Progenitor cell of endocrine pancreas (in vitro differentiated cells): ENCODE data around the gene BTRC. TPM values are rescaled to one million over a fixed set of nuclear protein-coding genes. Genes with fewer than 3 reads are reported as not detected.
"Not testable (repeated sequence)": the region's sequence is repeated elsewhere in the genome, so short reads cannot be mapped to it uniquely, and the experiment has no call there.

Experiments
- DNase-seq: peaks from one replicate; pipeline ENCODE4 v3.0.0; 2021; ENCODE audit warnings: low spot score; ENCODE audit not compliant: unreplicated experiment
- H3K27ac Mint-ChIP-seq: 2 replicates; pipeline ENCODE4 v1.8.0; 2021; ENCODE audit warnings: mild to moderate bottlenecking, moderate library complexity, mixed read lengths
- H3K27me3 Mint-ChIP-seq: 2 replicates; pipeline ENCODE4 v1.8.0; 2021; ENCODE audit warnings: mixed read lengths
- H3K36me3 Mint-ChIP-seq: 2 replicates; pipeline ENCODE4 v1.8.0; 2022; ENCODE audit warnings: mixed read lengths; ENCODE audit not compliant: insufficient read depth
- H3K4me1 Mint-ChIP-seq: 2 replicates; pipeline ENCODE4 v1.8.0; 2021; ENCODE audit warnings: low read depth, mixed read lengths
- H3K4me3 Mint-ChIP-seq: 2 replicates; pipeline ENCODE4 v1.8.0; 2021; ENCODE audit warnings: low read depth, mild to moderate bottlenecking, moderate library complexity, mixed read lengths
- H3K9me3 Mint-ChIP-seq: 2 replicates; pipeline ENCODE4 v1.8.0; 2021; ENCODE audit warnings: low read depth, mixed read lengths
- CTCF ChIP-seq: fragments of 200-600 bp; sonication (generic); IDR thresholded peaks from one replicate; pipeline ENCODE4 v1.5.0; 2021; ENCODE audit warnings: antibody characterized with exemption, mild to moderate bottlenecking; ENCODE audit not compliant: unreplicated experiment
- total RNA-seq: library from RNA; stranded (reverse); gene quantifications from 2 replicates; pipeline ENCODE4 v1.2.1, GENCODE V29; 2021

Gene BTRC
- total RNA-seq, 1 donor from 2014 or later, result 46.5 TPM

DNA sequence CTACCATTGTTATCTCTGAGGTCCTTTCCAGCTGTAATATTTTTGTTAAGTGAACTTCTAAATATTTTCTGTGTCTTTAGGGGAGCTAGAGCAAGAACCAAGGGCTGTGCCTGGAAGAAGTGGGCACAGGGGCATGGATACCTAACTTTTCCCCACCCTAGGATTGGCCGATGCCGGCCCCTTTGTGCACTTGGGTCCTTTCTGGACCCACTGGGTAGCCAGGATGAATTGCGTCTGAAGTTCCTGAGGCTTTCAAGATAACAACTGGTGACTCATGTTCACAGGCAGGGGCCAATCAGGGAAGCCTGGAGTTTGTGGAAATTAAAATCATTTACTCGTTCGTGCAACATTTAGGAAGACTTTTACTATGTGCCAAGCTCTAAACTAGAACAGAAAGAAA is 234.9 kb downstream of the BTRC start:
- Mint-ChIP-seq H3K4me1 (peaks cover 15% of the 10 kb centered on the region), H3K27ac (no peak overlapping the region), H3K36me3 (peaks cover 2% of the 10 kb centered on the region), H3K4me3 (peak overlapping the region; percentile 93), H3K9me3 (no peaks in the 10 kb centered on the region), H3K27me3 (no peaks in the 10 kb centered on the region)
- TF ChIP-seq CTCF, result no peak
- no peak for DNase-seq

DNA sequence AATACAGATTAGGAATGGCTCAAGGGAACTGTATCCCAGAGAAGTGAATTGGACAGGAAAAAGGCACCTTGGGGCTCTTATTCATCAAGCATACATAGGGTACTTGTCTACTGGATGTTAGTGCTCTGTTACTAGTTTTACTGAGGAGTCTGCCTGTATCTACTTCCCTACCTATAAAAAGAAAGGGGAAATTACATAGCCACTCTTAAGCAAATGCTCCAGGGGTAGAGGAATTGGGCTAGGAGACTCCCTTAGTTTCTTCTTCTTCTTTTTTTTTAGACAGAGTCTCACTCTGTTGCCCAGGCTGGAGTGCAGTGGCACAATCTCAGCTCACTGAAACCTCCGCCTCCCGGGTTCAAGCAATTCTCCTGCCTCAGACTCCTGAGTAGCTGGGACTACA is 239.4 kb downstream of the BTRC start:
- not testable (repeated sequence) for H3K4me3 Mint-ChIP-seq, H3K27me3 Mint-ChIP-seq

DNA sequence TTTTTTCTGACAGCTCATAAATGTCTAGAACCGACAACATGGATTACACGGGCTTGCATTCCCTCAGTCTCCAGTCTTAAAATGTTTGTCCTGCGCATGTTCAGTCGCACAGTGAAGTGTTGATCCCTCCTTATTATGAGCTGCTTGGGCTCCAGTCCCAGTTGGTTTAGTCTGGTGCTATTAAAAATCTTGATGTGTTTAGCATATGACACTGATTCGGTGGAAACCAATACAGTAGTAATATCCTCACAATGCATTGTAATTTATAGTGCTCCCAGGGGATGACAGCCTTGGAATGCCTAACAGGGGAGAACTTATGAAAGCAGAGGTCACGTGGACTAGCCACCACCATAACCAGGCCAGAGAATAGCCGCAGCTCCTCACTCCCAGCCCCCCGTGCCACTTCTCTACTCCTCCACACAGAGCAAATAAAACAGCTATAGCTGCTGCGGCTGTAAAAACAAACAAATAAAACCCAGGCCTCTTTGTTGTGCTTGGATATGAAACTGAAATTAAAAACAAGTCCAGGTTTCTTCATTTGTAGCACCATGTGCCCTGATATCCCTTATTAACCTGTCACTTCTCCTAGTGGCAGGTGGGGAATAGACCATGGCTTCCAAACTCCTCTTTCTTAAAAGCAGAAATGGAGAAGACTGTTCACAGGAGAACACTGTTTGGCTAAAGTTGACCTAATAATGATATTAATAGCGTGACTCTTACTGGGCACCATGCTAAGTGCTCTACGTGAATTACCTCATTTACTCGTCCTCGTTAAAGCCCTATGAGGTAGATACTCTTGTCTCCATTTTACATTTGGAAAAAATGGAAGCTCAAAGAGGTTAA is 241.8 kb downstream of the BTRC start:
- Mint-ChIP-seq H3K27ac (no peak overlapping the region), H3K4me1 (no peaks in the 10 kb centered on the region), H3K27me3 (no peaks in the 10 kb centered on the region), H3K9me3 (no peaks in the 10 kb centered on the region), H3K4me3 (no peak overlapping the region), H3K36me3 (peaks cover 1% of the 10 kb centered on the region)
- DNase-seq, result no peak
- TF ChIP-seq CTCF, result no peak

More for the DNA sequence above, 239.4 kb downstream of the BTRC start:
- not testable (repeated sequence) for H3K4me1 Mint-ChIP-seq, H3K9me3 Mint-ChIP-seq, DNase-seq, H3K36me3 Mint-ChIP-seq, H3K27ac Mint-ChIP-seq

- TF ChIP-seq CTCF, result no peak
- no peaks in the 10 kb centered on the region for H3K9me3 Mint-ChIP-seq
- no peaks in the 10 kb centered on the region for H3K4me1 Mint-ChIP-seq
- no peak overlapping the region for H3K4me3 Mint-ChIP-seq
- no peak overlapping the region for H3K27ac Mint-ChIP-seq
- H3K27me3 Mint-ChIP-seq, result no peaks in the 10 kb centered on the region
- peaks cover 3% of the 10 kb centered on the region for H3K36me3 Mint-ChIP-seq
- DNase-seq, result no peak
Observed at GRCh38 chr10:101597091-101597900, 243.3 kb downstream of the BTRC start.

DNA sequence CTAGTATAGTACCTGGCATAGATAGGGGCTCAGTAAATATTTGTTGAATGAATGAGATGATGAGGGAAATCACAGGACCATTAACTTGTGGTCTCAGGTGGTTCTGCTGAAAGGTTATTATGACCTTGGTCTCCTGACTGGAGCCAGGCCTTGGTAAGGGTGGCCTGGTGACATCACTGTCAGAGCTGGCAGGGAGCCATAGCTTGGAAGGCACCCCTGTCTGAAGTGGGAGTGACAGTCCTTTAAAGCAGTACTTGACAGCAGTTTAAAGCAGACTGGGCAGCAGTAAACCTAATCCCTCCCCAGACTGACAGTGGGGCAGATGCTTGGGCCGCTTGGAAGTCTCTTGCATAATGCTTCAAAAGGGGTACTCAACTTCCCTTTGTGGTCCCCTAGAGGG is 247.6 kb downstream of the BTRC start:
- peaks cover 10% of the 10 kb centered on the region for H3K36me3 Mint-ChIP-seq

More for the DNA sequence above, 247.6 kb downstream of the BTRC start:
- no peak for TF ChIP-seq CTCF
- no peak for DNase-seq
- no peaks in the 10 kb centered on the region for H3K27me3 Mint-ChIP-seq
- no peaks in the 10 kb centered on the region for H3K4me1 Mint-ChIP-seq
- H3K4me3 Mint-ChIP-seq, result no peak overlapping the region
- no peak overlapping the region for H3K27ac Mint-ChIP-seq
- no peaks in the 10 kb centered on the region for H3K9me3 Mint-ChIP-seq
